ENCODE data around the gene DDX11. TPM values are rescaled to one million over a fixed set of nuclear protein-coding genes. Genes with fewer than 3 reads are reported as not detected.

DDX11 gene
- total RNA-seq, 2 donors from 2014 or later = 147 to 149 TPM

Other genes with a start within 250 kb of the DDX11 start
- under 1 TPM in 1 of 2 donors, not detected in 1; 0.17 TPM for gene TSPAN11, start 147.1 kb upstream of the DDX11 start, total RNA-seq

All from activated T-helper 17 cell treated with anti-CD3 and anti-CD28 coated beads, Interleukin-2, amount 50 U/mL, for 72 hours (primary cell).